Measurements from ENCODE around the gene PTPN3.

Gene PTPN3

DNA sequence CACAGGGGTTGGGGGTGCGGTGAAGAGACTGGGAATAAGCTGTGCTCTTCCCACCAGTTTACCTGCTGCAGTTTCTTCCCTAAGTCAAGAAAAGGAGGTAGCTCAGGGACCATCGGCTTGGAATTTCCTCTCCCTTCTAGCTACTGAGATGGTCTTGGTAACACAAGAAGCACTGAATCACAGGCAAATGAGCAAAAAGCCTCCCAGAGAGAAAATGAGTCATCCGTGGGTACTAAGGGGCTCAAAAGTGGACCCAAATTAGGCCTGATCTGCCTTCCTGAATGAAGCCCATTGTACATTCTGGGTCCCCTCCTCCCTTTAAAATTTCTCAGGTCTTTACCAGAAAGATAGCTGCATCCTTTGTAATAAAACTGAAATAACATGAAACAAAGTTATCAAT, 49.9 kb downstream of the PTPN3 start:
- Histone ChIP-seq H3K4me1 (ENCODE audit: control insufficient read depth, insufficient read depth, low read length) (peaks cover 12% of the 10 kb centered on the region), H3K9me3 (replicated peaks; ENCODE audit: low read length) (no peaks in the 10 kb centered on the region), H3K4me2 (ENCODE audit: low read length) (peak overlapping the region; percentile 14), H3K4me3 (ENCODE audit: low read length) (no peak overlapping the region), H3K27me3 (ENCODE audit: control insufficient read depth, insufficient read depth, low read length) (no peaks in the 10 kb centered on the region), H3K36me3 (ENCODE audit: insufficient read depth, low read length) (no peaks in the 10 kb centered on the region), H3K9ac (ENCODE audit: low read depth, low read length) (no peak overlapping the region)

DNA sequence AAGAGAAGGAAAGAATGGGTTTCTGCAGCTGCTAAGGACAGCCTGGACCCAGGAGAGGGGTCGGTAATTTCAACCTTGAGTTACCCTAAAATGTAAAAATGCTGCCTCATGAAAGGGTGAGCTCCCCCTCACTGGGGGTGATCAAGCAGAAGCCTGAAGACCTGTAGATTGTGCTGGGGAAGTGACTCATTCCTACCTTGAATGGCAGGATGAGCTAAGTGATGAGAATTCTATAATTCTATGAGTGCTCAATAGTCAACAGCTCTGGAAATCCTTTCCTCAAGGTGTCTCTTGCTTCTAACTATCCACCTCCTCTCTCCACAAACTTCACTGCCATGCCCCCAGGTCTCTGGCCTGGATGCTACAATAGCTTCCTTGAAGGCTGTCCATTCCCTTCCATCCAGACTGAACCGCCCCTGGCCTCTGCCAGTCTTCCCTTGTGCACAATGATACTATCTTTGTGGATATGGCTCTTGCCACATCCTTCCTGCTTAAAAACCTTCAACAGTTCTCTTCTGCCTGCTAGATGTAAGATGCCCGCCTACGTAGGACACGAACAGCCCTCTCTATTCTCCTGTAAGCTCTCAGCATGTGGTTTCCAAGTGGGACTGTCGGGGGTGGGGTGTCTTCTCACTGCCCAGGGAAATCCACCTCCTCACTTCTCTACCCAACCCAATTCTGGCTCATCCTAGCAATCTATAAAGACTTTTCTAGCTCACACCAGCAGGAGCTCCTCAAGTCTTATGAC, 50.6 kb downstream of the PTPN3 start:
- Histone ChIP-seq H3K4me3 (ENCODE audit: low read length) (no peak overlapping the region), H3K9me3 (replicated peaks; ENCODE audit: low read length) (no peaks in the 10 kb centered on the region), H3K4me2 (ENCODE audit: low read length) (peak overlapping the region; percentile 14), H3K9ac (ENCODE audit: low read depth, low read length) (no peak overlapping the region), H3K36me3 (ENCODE audit: insufficient read depth, low read length) (no peaks in the 10 kb centered on the region), H3K4me1 (ENCODE audit: control insufficient read depth, insufficient read depth, low read length) (peaks cover 12% of the 10 kb centered on the region), H3K27me3 (ENCODE audit: control insufficient read depth, insufficient read depth, low read length) (no peaks in the 10 kb centered on the region)

DNA sequence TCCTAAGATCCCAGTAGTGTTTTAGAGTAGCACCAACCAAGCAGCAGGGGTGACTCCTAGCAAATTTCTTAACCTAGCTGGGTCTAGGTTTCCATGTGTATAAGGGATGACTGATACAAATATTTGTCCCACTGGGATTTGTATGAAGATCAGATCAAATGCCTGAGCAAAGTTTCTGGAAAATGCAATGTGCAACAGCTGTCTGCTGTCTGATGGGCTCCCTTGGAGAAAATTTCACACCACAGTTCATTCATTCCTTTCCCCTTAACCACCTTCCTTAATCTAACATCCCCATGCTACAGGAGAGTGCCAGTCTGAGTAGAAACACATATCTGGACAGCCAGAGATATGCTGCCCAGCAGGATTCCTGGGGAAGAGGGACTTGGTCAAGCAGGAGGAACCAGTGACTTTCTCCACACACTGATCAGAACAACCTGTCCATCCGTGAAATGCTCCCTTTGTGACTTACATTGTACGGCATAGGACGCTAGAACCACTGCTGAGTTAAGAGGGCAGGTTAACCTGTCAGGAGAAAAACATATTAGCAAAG, 53.3 kb downstream of the PTPN3 start:
- Histone ChIP-seq H3K4me1 (ENCODE audit: control insufficient read depth, insufficient read depth, low read length) (peaks cover 12% of the 10 kb centered on the region), H3K4me2 (ENCODE audit: low read length) (no peak overlapping the region), H3K4me3 (ENCODE audit: low read length) (no peak overlapping the region), H3K27me3 (ENCODE audit: control insufficient read depth, insufficient read depth, low read length) (no peaks in the 10 kb centered on the region), H3K9me3 (replicated peaks; ENCODE audit: low read length) (no peaks in the 10 kb centered on the region), H3K36me3 (ENCODE audit: insufficient read depth, low read length) (no peaks in the 10 kb centered on the region), H3K9ac (ENCODE audit: low read depth, low read length) (no peak overlapping the region)

DNA sequence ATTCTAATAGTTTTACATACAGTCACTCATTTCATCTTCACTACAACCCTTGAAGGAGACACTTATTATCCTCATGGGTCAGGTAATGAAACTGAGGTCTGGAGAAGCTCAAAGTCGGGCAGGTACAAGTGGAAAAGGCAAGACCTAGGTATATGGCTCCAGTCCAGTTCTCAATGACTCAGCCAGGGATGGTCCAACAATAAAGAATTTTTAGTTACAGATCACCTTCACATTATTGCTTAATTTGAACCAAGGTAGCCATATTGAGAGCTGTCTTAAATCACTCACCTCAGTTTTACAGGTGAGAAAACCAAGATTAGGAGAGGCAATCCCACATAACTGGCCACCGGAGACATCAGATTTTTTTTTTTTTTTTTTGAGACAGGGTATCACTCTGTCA, 55.4 kb downstream of the PTPN3 start:
- H3K9me3 ChIP-seq (replicated peaks; ENCODE audit: low read length): no peaks in the 10 kb centered on the region
- no peaks in the 10 kb centered on the region for H3K36me3 ChIP-seq (ENCODE audit: insufficient read depth, low read length)
- no peaks in the 10 kb centered on the region for H3K27me3 ChIP-seq (ENCODE audit: control insufficient read depth, insufficient read depth, low read length)
- H3K4me2 ChIP-seq (ENCODE audit: low read length): no peak overlapping the region
- H3K9ac ChIP-seq (ENCODE audit: low read depth, low read length): no peak overlapping the region
- peaks cover 5% of the 10 kb centered on the region for H3K4me1 ChIP-seq (ENCODE audit: control insufficient read depth, insufficient read depth, low read length)
- H3K4me3 ChIP-seq (ENCODE audit: low read length): no peak overlapping the region

DNA sequence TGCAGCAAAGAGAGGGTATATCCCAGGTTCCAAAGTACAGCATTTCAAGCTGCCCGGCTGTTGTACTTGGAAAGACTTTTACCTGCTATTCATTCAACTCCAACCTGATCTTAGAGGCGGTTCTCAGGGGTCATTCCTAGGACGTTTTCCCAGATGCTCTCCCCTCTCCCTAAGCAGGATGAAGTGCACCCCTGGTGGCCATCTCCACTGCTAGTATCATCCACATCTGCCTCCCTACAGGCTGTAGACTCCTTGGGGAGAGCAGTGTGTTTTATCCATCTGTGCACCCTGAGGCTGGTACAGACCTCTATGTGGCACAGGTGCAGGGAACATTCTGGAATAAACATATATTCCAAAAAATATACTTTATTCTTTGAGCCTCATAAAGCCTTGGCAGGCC, 56.8 kb downstream of the PTPN3 start:
- no peak overlapping the region for H3K9ac ChIP-seq (ENCODE audit: low read depth, low read length)
- H3K9me3 ChIP-seq (replicated peaks; ENCODE audit: low read length): no peaks in the 10 kb centered on the region
- no peaks in the 10 kb centered on the region for H3K4me1 ChIP-seq (ENCODE audit: control insufficient read depth, insufficient read depth, low read length)
- H3K4me2 ChIP-seq (ENCODE audit: low read length): no peak overlapping the region
- H3K4me3 ChIP-seq (ENCODE audit: low read length): no peak overlapping the region
- no peaks in the 10 kb centered on the region for H3K36me3 ChIP-seq (ENCODE audit: insufficient read depth, low read length)
- no peaks in the 10 kb centered on the region for H3K27me3 ChIP-seq (ENCODE audit: control insufficient read depth, insufficient read depth, low read length)

DNA sequence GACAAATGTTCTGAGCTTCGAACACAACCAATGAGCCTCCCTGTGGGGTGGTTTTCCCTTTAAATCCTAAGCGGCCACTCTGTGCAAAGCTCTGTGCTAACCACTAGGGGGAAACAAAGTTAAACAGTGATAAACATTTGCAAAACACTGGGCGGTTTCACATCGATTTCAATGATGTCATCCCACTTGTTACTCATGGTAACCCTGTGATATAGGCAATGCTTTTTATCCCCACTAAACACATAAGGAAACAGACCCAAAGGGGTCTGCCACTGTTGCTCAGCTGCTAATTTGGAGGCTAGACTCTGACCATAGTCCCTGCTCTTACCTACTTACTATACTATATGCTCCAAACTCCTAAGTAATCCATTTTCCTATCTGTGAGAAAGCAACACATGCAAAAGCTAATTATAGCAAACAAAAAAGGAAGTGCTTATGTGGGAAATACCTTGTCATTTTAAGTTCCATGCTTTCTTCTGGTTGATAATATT, 57.3 kb downstream of the PTPN3 start:
- no peak overlapping the region for H3K9ac ChIP-seq (ENCODE audit: low read depth, low read length)
- no peaks in the 10 kb centered on the region for H3K4me1 ChIP-seq (ENCODE audit: control insufficient read depth, insufficient read depth, low read length)
- H3K27me3 ChIP-seq (ENCODE audit: control insufficient read depth, insufficient read depth, low read length): no peaks in the 10 kb centered on the region
- H3K9me3 ChIP-seq (replicated peaks; ENCODE audit: low read length): no peaks in the 10 kb centered on the region
- no peaks in the 10 kb centered on the region for H3K36me3 ChIP-seq (ENCODE audit: insufficient read depth, low read length)
- no peak overlapping the region for H3K4me3 ChIP-seq (ENCODE audit: low read length)
- H3K4me2 ChIP-seq (ENCODE audit: low read length): no peak overlapping the region

DNA sequence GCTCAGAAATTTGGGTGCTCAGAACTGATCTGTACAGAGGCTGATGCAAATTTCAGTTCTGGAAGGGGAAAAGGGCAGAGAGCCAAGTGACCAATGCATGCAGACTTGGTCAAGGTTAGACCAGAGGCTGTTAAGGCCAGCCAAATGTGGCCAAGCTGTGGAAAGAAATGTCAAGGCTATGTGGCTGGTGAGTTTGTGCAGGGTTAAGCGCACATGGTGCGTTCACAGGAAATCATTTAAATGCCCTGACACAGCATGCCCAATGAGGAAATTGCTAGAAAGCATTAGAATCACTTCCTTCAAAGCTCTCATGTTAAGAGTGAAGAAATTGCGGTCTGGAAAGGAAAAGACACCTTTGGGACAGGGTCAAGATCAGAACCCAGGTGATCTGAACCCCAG, 58.0 kb downstream of the PTPN3 start:
- H3K4me1 ChIP-seq (ENCODE audit: control insufficient read depth, insufficient read depth, low read length): no peaks in the 10 kb centered on the region
- H3K27me3 ChIP-seq (ENCODE audit: control insufficient read depth, insufficient read depth, low read length): no peaks in the 10 kb centered on the region
- H3K4me2 ChIP-seq (ENCODE audit: low read length): no peak overlapping the region
- no peaks in the 10 kb centered on the region for H3K36me3 ChIP-seq (ENCODE audit: insufficient read depth, low read length)
- no peak overlapping the region for H3K9ac ChIP-seq (ENCODE audit: low read depth, low read length)
- no peaks in the 10 kb centered on the region for H3K9me3 ChIP-seq (replicated peaks; ENCODE audit: low read length)
- H3K4me3 ChIP-seq (ENCODE audit: low read length): no peak overlapping the region

DNA sequence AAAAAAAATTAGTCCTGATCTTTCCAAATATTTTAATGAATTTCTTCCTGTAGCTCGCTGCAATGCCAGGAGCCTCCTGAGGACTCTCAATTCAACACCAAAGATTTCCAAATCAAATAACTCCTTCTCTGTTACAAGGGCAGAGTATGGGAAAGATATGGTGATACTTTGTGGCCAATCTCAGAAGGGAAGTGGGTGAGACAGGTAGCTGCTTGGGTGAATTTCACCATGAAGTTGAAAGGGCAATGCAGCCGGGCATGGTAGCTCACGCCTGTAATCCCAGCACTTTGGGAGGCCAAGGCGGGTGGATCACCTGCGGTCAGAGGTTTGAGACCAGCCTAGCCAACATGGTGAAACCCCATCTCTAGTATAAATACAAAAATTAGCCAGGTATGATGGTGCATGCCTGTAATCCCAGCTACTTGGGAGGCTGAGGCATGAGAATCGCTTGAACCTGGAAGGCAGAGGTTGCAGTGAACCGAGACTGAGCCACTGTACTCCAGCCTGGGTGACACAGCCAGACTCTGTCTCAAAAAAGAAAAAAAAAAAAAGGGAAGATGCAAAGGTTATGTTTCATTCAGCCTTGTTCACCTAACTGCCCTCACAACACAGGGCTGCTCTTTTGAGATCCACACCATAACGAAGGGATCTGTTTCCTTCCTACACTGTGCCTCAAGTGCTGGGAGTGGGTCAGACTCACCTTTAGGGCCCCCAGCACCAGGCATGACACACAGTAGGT, 58.6 kb downstream of the PTPN3 start:
- H3K9ac ChIP-seq (ENCODE audit: low read depth, low read length): no peak overlapping the region
- H3K27me3 ChIP-seq (ENCODE audit: control insufficient read depth, insufficient read depth, low read length): no peaks in the 10 kb centered on the region
- no peaks in the 10 kb centered on the region for H3K36me3 ChIP-seq (ENCODE audit: insufficient read depth, low read length)
- no peaks in the 10 kb centered on the region for H3K9me3 ChIP-seq (replicated peaks; ENCODE audit: low read length)
- no peak overlapping the region for H3K4me3 ChIP-seq (ENCODE audit: low read length)
- H3K4me2 ChIP-seq (ENCODE audit: low read length): no peak overlapping the region
- no peaks in the 10 kb centered on the region for H3K4me1 ChIP-seq (ENCODE audit: control insufficient read depth, insufficient read depth, low read length)

DNA sequence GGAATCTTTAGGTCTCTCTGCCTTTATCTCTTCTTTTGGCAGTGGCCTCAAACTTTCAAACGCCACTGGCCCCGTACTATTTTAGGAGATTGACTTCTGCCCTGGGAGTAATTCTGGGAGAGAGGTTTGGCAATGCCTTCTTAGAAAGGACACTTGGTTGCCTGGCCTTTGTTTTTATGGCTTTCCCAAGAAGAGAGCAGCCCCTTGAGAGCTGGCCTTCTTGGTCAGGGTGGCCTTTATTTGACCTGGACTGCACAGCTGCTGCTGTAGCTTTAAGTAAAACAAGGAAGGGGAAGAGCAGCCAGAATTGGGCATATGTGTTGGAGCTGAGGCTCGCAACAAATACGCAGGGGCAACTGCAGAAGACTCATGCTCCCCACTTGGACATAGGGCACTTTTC, 60.8 kb downstream of the PTPN3 start:
- Histone ChIP-seq H3K4me3 (ENCODE audit: low read length) (no peak overlapping the region), H3K36me3 (ENCODE audit: insufficient read depth, low read length) (no peaks in the 10 kb centered on the region), H3K9me3 (replicated peaks; ENCODE audit: low read length) (no peaks in the 10 kb centered on the region), H3K4me2 (ENCODE audit: low read length) (no peak overlapping the region), H3K9ac (ENCODE audit: low read depth, low read length) (no peak overlapping the region), H3K27me3 (ENCODE audit: control insufficient read depth, insufficient read depth, low read length) (no peaks in the 10 kb centered on the region), H3K4me1 (ENCODE audit: control insufficient read depth, insufficient read depth, low read length) (no peaks in the 10 kb centered on the region)

DNA sequence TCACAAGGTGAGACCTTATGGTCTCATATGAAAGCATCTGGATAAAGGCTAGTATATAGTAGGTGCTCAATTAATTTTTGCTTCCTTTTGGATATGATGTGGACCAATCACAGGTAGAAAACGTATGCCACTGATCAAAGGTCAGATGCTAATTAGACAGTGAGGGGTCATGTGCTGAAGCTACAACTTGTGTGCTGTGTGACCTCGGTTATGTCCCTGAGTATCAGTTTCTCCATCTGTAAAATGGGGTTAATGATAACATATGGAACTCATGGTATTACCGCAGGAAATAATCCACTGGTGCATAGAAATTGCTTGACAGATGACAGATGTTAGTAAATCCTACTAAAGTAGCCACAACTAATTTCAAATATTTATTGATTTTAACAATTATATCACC, 62.0 kb downstream of the PTPN3 start:
- no peak overlapping the region for H3K9ac ChIP-seq (ENCODE audit: low read depth, low read length)
- H3K27me3 ChIP-seq (ENCODE audit: control insufficient read depth, insufficient read depth, low read length): no peaks in the 10 kb centered on the region
- no peaks in the 10 kb centered on the region for H3K36me3 ChIP-seq (ENCODE audit: insufficient read depth, low read length)

DNA sequence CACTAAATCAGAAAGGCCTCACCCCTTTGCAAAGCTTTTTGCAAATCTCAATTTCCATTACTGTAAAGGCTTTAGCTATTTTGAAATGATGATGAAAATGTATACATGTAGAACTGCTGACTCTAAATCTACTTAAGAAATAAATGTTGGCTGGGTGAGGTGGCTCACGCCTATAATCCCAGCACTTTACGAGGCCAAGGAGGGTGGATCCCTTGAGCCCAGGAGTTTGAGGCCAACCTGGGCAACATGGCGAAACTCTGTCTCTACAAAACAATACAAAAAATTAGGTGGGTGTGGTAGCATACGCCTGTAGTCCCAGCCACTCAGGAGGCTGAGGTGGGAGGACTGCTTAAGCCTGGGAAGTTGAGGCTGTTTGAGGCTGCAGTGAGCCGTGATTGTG, 64.6 kb downstream of the PTPN3 start:
- Histone ChIP-seq H3K9me3 (replicated peaks; ENCODE audit: low read length) (no peaks in the 10 kb centered on the region), H3K4me1 (ENCODE audit: control insufficient read depth, insufficient read depth, low read length) (no peaks in the 10 kb centered on the region), H3K4me3 (ENCODE audit: low read length) (no peak overlapping the region), H3K27me3 (ENCODE audit: control insufficient read depth, insufficient read depth, low read length) (no peaks in the 10 kb centered on the region), H3K4me2 (ENCODE audit: low read length) (no peak overlapping the region), H3K9ac (ENCODE audit: low read depth, low read length) (no peak overlapping the region), H3K36me3 (ENCODE audit: insufficient read depth, low read length) (no peaks in the 10 kb centered on the region)

More for the DNA sequence above, 62.0 kb downstream of the PTPN3 start:
- Histone ChIP-seq H3K9me3 (replicated peaks; ENCODE audit: low read length) (no peaks in the 10 kb centered on the region), H3K4me1 (ENCODE audit: control insufficient read depth, insufficient read depth, low read length) (no peaks in the 10 kb centered on the region), H3K4me2 (ENCODE audit: low read length) (no peak overlapping the region), H3K4me3 (ENCODE audit: low read length) (no peak overlapping the region)
